ENCODE data around the gene UFSP1.

- TF ChIP-seq CTCF (IDR thresholded peaks at IDR 0.05; ENCODE audit: low read depth, low read length), result no peak
- no peak for TF ChIP-seq POLR2A (IDR thresholded peaks at IDR 0.05; ENCODE audit: extremely low read depth, insufficient read length)
- no peak for TF ChIP-seq MAX (IDR thresholded peaks at IDR 0.05; ENCODE audit: low read depth, low read length)
- TF ChIP-seq MYC (IDR thresholded peaks at IDR 0.05; ENCODE audit: low read depth, low read length), result no peak
Measured at GRCh38 chr7:100882201-100882600, 7.3 kb downstream of the UFSP1 start.
